DMS53 treated with DMSO at 0.1 percent for 48 hours (cell line): ENCODE data around the gene CUL2.
"Not testable (repeated sequence)": the region's sequence is repeated elsewhere in the genome, so short reads cannot be mapped to it uniquely, and the experiment has no call there.

Experiments
- DNase-seq: peaks from one replicate; lab custom pipeline; 2025; ENCODE audit not compliant: unreplicated experiment; lab: John Stamatoyannopoulos, UW

The CUL2 gene

GRCh38 chr10:34981844-34982243 is 108.3 kb downstream of the CUL2 start:
- no peak for DNase-seq

- no peak for DNase-seq
Measured at GRCh38 chr10:34979938-34980337, 110.2 kb downstream of the CUL2 start.

GRCh38 chr10:34978080-34978479 is 112.1 kb downstream of the CUL2 start:
- no peak for DNase-seq

- DNase-seq, result not testable (repeated sequence)
Measured at GRCh38 chr10:34976380-34976910, 113.7 kb downstream of the CUL2 start.

GRCh38 chr10:34974364-34975065 is 115.6 kb downstream of the CUL2 start:
- not testable (repeated sequence) for DNase-seq

DNA sequence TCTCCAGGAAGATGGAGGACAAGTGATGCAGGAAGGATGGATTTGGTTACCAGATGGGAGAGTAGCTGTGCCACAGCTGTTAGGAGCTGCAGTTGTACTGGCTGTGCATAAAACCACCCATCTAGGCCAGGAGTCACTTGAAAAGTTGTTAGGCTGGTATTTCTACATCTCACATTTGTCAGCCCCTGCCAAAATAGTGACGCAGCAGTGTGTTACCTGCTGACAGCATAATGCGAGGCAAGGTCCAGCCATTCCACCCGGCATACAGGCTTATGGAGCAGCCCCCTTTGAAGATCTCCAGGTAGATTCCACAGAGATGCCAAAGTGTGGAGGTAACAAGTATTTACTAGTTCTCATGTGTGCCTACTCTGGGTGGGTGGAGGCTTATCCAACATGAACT is 116.4 kb downstream of the CUL2 start:
- peak; percentile 17 for DNase-seq

DNA sequence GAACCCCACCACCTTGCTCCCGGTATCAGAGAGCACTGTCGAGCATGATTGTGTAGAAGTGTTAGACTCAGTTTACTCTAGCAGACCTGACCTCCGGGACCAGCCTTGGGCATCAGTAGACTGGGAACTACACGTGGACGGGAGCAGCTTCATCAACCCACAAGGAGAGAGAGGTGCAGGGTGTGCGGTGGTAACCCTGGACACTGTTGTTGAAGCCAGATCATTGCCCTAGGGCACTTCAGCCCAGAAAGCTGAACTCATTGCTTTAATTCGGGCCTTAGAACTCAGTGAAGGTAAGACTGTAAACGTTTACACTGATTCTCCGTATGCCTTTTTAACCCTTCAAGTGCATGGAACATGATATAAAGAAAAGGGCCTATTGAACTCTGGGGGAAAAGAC is 117.0 kb downstream of the CUL2 start:
- DNase-seq, result not testable (repeated sequence)

DNA sequence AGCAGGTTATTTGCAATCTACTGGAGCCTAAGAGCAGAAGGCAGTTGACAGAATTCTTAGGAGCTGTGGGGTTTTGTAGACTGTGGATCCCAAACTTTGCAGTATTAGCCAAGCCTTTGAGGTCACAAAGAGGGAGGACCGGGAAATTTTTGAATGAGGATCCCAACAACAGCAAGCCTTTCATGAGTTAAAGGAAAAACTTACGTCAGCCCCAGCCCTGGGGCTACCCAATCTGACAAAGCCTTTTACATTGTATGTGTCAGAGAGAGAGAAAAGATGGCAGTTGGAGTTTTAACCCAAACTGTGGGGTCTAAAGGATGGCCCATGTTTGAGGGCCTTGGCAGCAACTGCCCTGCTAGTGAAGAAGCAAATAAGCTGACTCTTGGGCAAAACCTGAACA is 117.5 kb downstream of the CUL2 start:
- DNase-seq, result not testable (repeated sequence)

- DNase-seq, result not testable (repeated sequence)
Measured at GRCh38 chr10:34971606-34972334, 118.4 kb downstream of the CUL2 start.

DNA sequence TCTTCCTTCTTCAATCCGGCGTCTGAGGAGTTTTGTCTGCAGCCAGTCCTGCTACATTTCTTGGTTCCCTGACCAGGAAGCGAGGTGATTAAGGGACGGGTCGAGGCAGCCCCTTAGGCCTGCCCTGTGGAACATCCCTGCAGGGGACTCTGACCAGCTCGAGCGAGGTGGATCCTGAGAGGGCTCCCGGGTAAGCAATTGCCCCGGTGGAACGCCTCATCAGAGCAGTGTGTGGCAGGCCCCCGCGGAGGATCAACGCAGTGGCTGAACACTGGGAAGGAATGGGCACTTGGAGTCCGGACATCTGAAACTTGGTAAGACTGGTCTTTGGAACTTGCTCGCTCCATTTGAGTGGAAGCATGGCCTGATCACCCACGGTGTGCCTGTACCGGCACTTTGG is 121.0 kb downstream of the CUL2 start:
- DNase-seq, result no peak

- DNase-seq, result no peak
Measured at GRCh38 chr10:34967335-34967880, 122.7 kb downstream of the CUL2 start.

- no peak for DNase-seq
Measured at GRCh38 chr10:34966451-34966850, 123.7 kb downstream of the CUL2 start.

DNA sequence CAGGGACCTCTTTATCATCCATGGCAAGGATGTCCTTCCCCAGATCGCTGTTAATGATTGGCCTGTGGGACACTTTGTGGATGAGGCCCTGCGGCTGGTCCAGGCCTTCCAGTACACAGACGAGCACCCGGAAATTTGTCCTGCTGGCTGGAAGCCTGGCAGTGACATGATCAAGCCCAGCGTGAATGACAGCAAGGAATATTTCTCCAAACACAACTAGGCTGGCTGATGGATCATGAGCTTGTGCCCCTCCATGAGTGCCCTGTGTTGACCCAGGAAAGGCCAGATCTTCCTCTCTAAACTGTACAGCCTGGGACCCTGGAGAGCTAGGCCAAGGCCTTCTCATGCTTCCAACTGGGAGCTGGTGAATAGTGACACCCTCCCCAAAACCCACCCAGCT is 124.1 kb downstream of the CUL2 start:
- DNase-seq, result no peak

GRCh38 chr10:34964166-34964800 is 125.9 kb downstream of the CUL2 start:
- DNase-seq, result no peak

DNA sequence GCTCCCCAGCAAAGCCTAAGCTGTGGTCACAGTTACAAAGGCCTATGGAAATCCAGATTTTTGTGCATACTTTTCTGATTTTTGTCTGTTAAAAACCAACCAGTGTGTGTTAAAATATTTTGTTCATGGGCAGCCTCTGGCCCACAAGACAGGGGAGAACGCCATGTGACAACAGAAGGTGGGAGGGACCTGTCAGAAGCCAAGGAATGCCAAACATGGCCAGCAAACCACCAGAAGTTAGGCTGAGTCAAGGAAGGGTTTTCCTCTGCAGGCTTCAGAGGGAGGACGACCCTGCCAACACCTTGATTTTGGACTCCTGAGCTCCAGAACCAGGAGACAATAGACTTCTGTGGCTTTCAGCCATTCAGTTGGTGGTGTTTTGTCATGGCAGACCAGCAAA is 127.3 kb downstream of the CUL2 start:
- DNase-seq, result no peak

DNA sequence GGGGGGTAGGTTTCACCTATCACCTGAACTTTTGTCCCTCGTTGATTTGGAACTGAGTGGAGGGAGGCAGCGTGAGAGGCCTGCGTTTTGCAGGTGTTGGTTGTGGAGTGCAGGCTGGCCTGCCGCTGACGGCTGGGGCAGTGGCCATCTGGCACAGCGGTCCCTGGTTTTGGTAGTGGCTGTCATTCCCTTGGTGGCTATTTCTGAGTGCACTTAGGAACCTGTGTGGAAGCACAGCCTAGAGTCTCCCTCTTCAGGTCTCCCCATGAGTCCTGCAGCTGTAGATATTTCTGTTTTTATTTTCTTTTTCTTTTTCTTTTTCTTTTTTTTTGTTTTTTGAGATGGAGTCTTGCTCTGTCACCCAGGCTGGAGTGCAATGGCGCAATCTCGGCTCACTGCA is 129.2 kb downstream of the CUL2 start:
- no peak for DNase-seq

DNA sequence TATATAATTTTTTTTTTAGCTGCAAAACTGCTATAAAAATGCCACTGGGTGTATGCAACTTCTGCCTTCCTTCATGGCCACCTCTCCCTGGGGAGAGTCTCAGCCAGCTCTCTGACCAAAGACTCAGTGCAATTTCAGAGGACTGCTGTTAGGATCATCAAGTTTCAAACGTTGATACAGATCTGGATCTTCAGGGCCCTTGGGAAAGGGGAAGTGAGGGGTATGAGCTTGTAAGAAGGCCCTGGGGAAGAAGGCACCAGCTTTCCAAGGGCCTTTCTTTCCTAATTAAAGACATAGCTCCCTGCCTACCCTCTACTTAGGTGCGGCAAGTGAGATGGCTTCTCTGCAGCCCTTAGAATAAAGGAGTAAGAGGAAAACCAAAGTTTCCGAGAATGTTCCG is 130.4 kb downstream of the CUL2 start:
- no peak for DNase-seq

- DNase-seq, result no peak
Measured at GRCh38 chr10:34959321-34959720, 130.8 kb downstream of the CUL2 start.
